SK-MEL-5 (cell line): ENCODE measurements around the gene CCNO. TPM values are rescaled to one million over a fixed set of nuclear protein-coding genes. Genes with fewer than 3 reads are reported as not detected.

Experiments
- DNase-seq: peaks from one replicate; pipeline ENCODE4 v3.0.0-alpha.2; 2016; ENCODE audit warnings: low read depth, low spot score
- in situ Hi-C: cut with HindIII; loops from 2 replicates; pipeline ENCODE4 v1.10.0; 2016; ENCODE audit warnings: low sequenced_read_pairs, high pct_unique_total_duplicates, low pct_unique_long_range_greater_than_20kb
- total RNA-seq: library from RNA; depleted of rRNA; stranded (reverse); fragments of >200 nt; shearing (Covaris generic); gene quantifications from 2 replicates; pipeline ENCODE4 v1.2.3, GENCODE V29; 2014

Gene CCNO
- total RNA-seq, 1 experiment from 2014 or later, result 0.24 TPM

GRCh38 chr5:55226027-55226933 lies 7.1 kb downstream of the CCNO start:
- peak; percentile 88 for DNase-seq
- in situ Hi-C loops, result no loop called here

GRCh38 chr5:55225346-55225745 lies 8.1 kb downstream of the CCNO start:
- in situ Hi-C loops, result no loop called here
- no peak for DNase-seq

GRCh38 chr5:55223812-55224240 lies 9.6 kb downstream of the CCNO start:
- DNase-seq, result no peak
- in situ Hi-C loops, result no loop called here

- no peak for DNase-seq
- in situ Hi-C loops, result no loop called here
Measured at GRCh38 chr5:55222985-55223811, 10.2 kb downstream of the CCNO start.

- DNase-seq, result no peak
- in situ Hi-C loops, result no loop called here
Measured at GRCh38 chr5:55222092-55222984, 11.1 kb downstream of the CCNO start.

GRCh38 chr5:55220433-55221185 lies 12.8 kb downstream of the CCNO start:
- no peak for DNase-seq
- in situ Hi-C loops, result no loop called here

- in situ Hi-C loops, result no loop called here
- no peak for DNase-seq
Measured at GRCh38 chr5:55219770-55220169, 13.6 kb downstream of the CCNO start.

GRCh38 chr5:55218967-55219366 lies 14.4 kb downstream of the CCNO start:
- no peak for DNase-seq
- in situ Hi-C loops, result no loop called here

- no peak for DNase-seq
- in situ Hi-C loops, result no loop called here
Measured at GRCh38 chr5:55211184-55211874, 22.1 kb downstream of the CCNO start.

GRCh38 chr5:55205001-55205400 lies 28.4 kb downstream of the CCNO start:
- in situ Hi-C loops, result no loop called here
- no peak for DNase-seq

GRCh38 chr5:55191165-55191564 lies 42.2 kb downstream of the CCNO start:
- no peak for DNase-seq
- in situ Hi-C loops, result no loop called here

GRCh38 chr5:55188656-55189540 lies 44.5 kb downstream of the CCNO start:
- DNase-seq, result no peak
- in situ Hi-C loops, result no loop called here

- peak; percentile 55 for DNase-seq
Measured at GRCh38 chr5:55187370-55187769, 46.0 kb downstream of the CCNO start.

More at GRCh38 chr5:55187370-55187769, 46.0 kb downstream of the CCNO start:
- in situ Hi-C loops, result no loop called here
